ENCODE data around the gene TBRG4. TPM values are rescaled to one million over a fixed set of nuclear protein-coding genes. Genes with fewer than 3 reads are reported as not detected.

TBRG4 gene
- total and polyA plus RNA-seq, 2 donors (not counting 3 experiments of a cell fraction or from before 2014, with no cell fraction given), result 43.7 to 56.7 TPM

DNA sequence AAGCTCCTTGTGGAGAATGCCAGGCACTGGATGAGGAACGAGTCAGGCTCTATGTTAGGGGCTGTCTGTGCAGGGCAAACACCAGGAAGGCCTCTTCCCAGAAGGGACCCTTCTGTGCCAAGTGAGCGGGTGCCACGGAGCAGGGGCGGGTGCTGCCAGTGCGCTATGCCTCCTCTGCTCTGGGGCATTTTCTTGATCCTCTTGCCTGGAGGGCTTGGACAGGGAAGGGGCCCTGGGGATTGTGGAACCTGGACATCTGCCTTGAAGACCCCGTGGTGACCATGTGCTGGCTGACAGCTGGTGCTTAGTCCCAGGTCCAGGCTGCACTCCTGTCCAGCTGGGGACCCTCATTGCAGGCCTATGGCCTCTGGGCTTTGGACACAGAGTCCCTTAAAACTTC, 15.4 kb upstream of the TBRG4 start:
- no peaks in the 10 kb centered on the region for H3K9me1 ChIP-seq (replicated peaks; ENCODE audit: control insufficient read depth, extremely low read depth, insufficient read depth, low read length)
- H3K4me1 ChIP-seq (ENCODE audit: control insufficient read depth, extremely low read depth, insufficient read depth, low read length), result no peaks in the 10 kb centered on the region
- CTCF ChIA-PET, result interaction anchor here (2.1 to 2.4 kb wide), 2 partner anchors 9 to 154 kb away, joined by 5 to 12 read pairs; no protein-coding TSS in a partner anchor
- TF ChIP-seq EZH2 (IDR thresholded peaks at IDR 0.05; ENCODE audit: borderline replicate concordance, low read depth, low read length, severe bottlenecking) (no peak), FOS (IDR thresholded peaks at IDR 0.05; ENCODE audit: borderline replicate concordance, insufficient read depth, low read length) (no peak), POLR2A (IDR thresholded peaks at IDR 0.05; ENCODE audit: low read depth, low read length) (no peak), MYC (IDR thresholded peaks at IDR 0.05; ENCODE audit: low read depth, low read length) (no peak), JUN (IDR thresholded peaks at IDR 0.05; ENCODE audit: borderline replicate concordance, insufficient read depth, insufficient read length, low read depth) (no peak), POLR2AphosphoS5 (IDR thresholded peaks at IDR 0.05; ENCODE audit: insufficient read depth, low read depth, low read length) (no peak), GATA2 (IDR thresholded peaks at IDR 0.05; ENCODE audit: insufficient read depth, insufficient read length, low read depth, low read length) (no peak)
- TF ChIP-seq, protein P1, sequence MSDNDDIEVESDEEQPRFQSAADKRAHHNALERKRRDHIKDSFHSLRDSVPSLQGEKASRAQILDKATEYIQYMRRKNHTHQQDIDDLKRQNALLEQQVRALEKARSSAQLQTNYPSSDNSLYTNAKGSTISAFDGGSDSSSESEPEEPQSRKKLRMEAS (IDR thresholded peaks at IDR 0.05; ENCODE audit: insufficient read depth, insufficient read length), result no peak
- TF ChIP-seq, protein P2, sequence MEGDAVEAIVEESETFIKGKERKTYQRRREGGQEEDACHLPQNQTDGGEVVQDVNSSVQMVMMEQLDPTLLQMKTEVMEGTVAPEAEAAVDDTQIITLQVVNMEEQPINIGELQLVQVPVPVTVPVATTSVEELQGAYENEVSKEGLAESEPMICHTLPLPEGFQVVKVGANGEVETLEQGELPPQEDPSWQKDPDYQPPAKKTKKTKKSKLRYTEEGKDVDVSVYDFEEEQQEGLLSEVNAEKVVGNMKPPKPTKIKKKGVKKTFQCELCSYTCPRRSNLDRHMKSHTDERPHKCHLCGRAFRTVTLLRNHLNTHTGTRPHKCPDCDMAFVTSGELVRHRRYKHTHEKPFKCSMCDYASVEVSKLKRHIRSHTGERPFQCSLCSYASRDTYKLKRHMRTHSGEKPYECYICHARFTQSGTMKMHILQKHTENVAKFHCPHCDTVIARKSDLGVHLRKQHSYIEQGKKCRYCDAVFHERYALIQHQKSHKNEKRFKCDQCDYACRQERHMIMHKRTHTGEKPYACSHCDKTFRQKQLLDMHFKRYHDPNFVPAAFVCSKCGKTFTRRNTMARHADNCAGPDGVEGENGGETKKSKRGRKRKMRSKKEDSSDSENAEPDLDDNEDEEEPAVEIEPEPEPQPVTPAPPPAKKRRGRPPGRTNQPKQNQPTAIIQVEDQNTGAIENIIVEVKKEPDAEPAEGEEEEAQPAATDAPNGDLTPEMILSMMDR (IDR thresholded peaks at IDR 0.05; ENCODE audit: extremely low read depth in 1 of 2, insufficient read depth in 1 of 2, low read depth in 1 of 2, low read length in 2 of 2), result no peak
- H3K4me3 ChIP-seq (replicated peaks in 1 of 3; ENCODE audit: insufficient read depth in 1 of 3, low read depth in 1 of 3, low read length in 3 of 3), result no peak overlapping the region
- dilution Hi-C loops (cut with MboI; ENCODE audit: extremely low pct_ligation_motif_present, low sequenced_read_pairs), result no loop called here
- no peaks in the 10 kb centered on the region for H3K27me3 ChIP-seq (ENCODE audit: control insufficient read depth in 2 of 2, insufficient read depth in 2 of 2, low read length in 2 of 2)
- intact Hi-C loops (cut with micrococcal nuclease), result no loop called here
- POLR2A ChIA-PET, result no interaction called here
- H3K4me2 ChIP-seq (ENCODE audit: insufficient read depth, low read length), result no peak overlapping the region
- DNase-seq (ENCODE audit: low read depth, low spot score) (no peak), FAIRE-seq (no peak)
- no TSS peak for BruUV-seq (replicated peaks)
- H3K9me3 ChIP-seq (replicated peaks; ENCODE audit: control insufficient read depth, insufficient read depth, low read length), result no peaks in the 10 kb centered on the region
- no peaks in the 10 kb centered on the region for H4K20me1 ChIP-seq (replicated peaks; ENCODE audit: control insufficient read depth, extremely low read depth, insufficient read depth, low read length)
- no peaks in the 10 kb centered on the region for H3K36me3 ChIP-seq (ENCODE audit: control insufficient read depth in 2 of 2, extremely low read depth in 1 of 2, insufficient read depth in 2 of 2, low read length in 2 of 2)
- H3K27ac ChIP-seq (ENCODE audit: insufficient read depth, low read depth, low read length), result no peak overlapping the region
- no peaks in the 10 kb centered on the region for H3K79me2 ChIP-seq (ENCODE audit: control insufficient read depth, insufficient read depth, low read length)
- no peak overlapping the region for H3K9ac ChIP-seq (replicated peaks; ENCODE audit: extremely low read depth, insufficient read depth, low read length)
- no peak overlapping the region for H2AFZ ChIP-seq (ENCODE audit: low read depth, low read length)
